ENCODE measurements around the gene UNC119B.
"Not testable (repeated sequence)": the region's sequence is repeated elsewhere in the genome, so short reads cannot be mapped to it uniquely, and the experiment has no call there.

Gene UNC119B

GRCh38 chr12:120710031-120710804, at the start of gene UNC119B:
TSS of gene UNC119B (plus strand) at chr12:120710458. CDS start at chr12:120710475, 17 bp downstream.
- peak; percentile 79 for DNase-seq

- DNase-seq, result no peak
These were observed 48.8 kb upstream of the UNC119B start for GRCh38 chr12:120661432-120661831.

- no peak for DNase-seq
These were observed 47.4 kb upstream of the UNC119B start for GRCh38 chr12:120662879-120663278.

- DNase-seq, result no peak
These were observed 46.5 kb upstream of the UNC119B start for GRCh38 chr12:120663741-120664140.

- DNase-seq, result no peak
These were observed 43.5 kb upstream of the UNC119B start for GRCh38 chr12:120666571-120667390.

- DNase-seq, result no peak
These were observed 42.0 kb upstream of the UNC119B start for GRCh38 chr12:120668091-120668867.

- DNase-seq, result no peak
These were observed 41.1 kb upstream of the UNC119B start for GRCh38 chr12:120668868-120669840.

GRCh38 chr12:120670237-120670636, 40.0 kb upstream of the UNC119B start:
- DNase-seq, result not testable (repeated sequence)

- DNase-seq, result no peak
These were observed 39.6 kb upstream of the UNC119B start for GRCh38 chr12:120670667-120671066.

GRCh38 chr12:120674097-120674636, 36.1 kb upstream of the UNC119B start:
- no peak for DNase-seq

GRCh38 chr12:120677765-120678473, 32.3 kb upstream of the UNC119B start:
- no peak for DNase-seq

GRCh38 chr12:120678572-120678971, 31.7 kb upstream of the UNC119B start:
- DNase-seq, result no peak

GRCh38 chr12:120680165-120680738, 30.0 kb upstream of the UNC119B start:
- DNase-seq, result no peak

GRCh38 chr12:120684523-120684932, 25.7 kb upstream of the UNC119B start:
- no peak for DNase-seq

GRCh38 chr12:120685522-120685921, 24.7 kb upstream of the UNC119B start:
- no peak for DNase-seq

- peak; percentile 97 for DNase-seq
These were observed 24.0 kb upstream of the UNC119B start for GRCh38 chr12:120686151-120686689.

- peak; percentile 99 for DNase-seq
These were observed 23.3 kb upstream of the UNC119B start, which contains the start of gene MLEC for GRCh38 chr12:120686690-120687577. TSS of gene MLEC (plus strand) at chr12:120687149. CDS start at chr12:120687297, 148 bp downstream.

- peak; percentile 54 for DNase-seq
These were observed 22.5 kb upstream of the UNC119B start for GRCh38 chr12:120687578-120688289.
